ENCODE data around the gene LRRC4C.

The LRRC4C gene

DNA sequence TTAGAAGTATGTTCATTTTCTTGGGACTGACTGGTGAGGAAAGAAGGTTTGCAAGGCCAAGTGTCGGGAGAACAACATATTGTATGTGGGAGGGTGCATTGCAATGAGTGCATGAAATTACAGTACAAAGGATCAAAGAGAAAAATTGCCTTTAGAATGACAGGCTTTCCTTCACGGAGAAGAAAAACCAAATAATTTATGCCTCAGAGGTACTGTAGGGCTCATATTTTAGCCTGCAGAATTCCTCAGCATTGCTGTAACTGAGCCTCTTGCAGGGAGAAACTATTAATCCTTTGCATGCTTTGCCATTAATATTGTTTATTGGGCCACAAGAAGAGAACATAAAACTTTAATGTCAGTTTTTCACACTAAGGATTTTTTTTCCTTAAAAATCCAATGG is 60.1 kb downstream of the LRRC4C start:
- TF ChIP-seq GATA1 (IDR thresholded peaks at IDR 0.05; ENCODE audit: low read depth, low read length): no peak
- TF ChIP-seq POLR2A (IDR thresholded peaks at IDR 0.05; ENCODE audit: low read length): no peak
- no peak for DNase-seq

DNA sequence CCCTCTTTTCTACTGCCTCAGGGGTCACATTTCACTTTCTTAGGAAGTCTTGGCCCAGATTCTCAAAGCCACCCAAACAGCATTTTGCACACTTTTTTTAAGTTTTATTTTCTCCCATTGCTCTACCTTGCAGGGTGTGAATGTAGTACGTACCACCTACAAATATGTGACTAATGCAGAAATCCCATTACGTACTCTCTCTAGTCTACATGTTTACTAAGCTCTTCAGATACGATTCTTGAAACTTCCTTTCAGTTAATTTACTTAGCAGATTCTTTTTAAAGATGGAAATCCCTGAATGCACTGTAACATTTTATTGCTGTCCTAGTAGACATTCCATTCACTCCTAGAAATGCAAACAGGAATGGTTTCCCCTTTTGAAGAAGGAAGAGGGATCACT is 61.3 kb downstream of the LRRC4C start:
- no peak for TF ChIP-seq GATA1 (IDR thresholded peaks at IDR 0.05; ENCODE audit: low read depth, low read length)
- TF ChIP-seq POLR2A (IDR thresholded peaks at IDR 0.05; ENCODE audit: low read length): no peak
- no peak for DNase-seq

DNA sequence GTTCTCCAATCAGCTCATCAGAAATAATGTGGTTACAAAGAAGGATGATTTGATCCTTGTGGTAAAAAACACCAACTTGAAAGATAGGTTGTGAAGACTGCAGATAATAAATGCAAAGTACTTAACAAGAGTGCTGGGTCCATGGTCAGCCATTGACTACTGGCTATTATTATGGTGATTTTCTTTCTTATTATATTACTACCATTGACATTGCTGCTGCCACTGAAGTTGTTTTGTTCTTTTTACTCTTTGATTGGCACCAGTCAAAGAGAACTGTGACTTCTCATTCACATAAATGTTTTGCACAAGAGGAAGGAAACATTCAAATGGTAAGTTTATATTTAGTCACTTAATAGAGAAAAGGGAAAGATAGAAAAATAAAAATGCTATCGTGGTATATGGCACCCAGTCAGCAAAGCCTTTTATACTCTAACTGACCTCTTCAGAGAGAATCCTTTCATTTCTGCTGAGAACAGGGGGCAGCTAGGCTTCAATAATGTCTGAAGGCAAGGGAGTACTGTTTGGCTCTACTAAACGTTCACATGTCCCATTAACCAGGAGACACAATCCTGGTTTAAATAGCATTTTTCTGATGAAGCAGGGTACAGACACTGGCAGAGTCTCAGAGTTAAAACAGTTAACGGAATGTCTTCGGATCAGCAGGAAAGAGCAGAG is 64.8 kb downstream of the LRRC4C start:
- no peak for DNase-seq
- TF ChIP-seq GATA1 (IDR thresholded peaks at IDR 0.05; ENCODE audit: low read depth, low read length) (no peak), POLR2A (IDR thresholded peaks at IDR 0.05; ENCODE audit: low read length) (no peak)

DNA sequence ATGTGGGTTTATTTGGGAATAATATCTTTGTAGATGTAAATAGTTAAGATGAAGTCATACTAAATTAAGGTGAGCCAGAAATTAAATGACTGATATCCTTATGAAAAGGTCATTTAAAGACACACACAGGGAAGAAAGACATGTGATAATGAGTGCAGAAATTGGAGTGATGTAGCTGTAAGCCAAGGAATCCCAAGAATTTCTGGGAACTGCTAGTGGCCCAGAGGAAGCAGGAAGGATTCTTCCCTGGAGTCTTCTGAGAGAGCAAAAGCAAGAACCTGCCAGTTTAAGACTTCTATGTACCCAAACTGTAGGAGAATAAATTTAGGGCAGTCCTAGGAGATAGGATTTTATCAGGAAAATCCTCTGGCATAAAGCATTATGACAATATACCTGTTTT is 66.9 kb downstream of the LRRC4C start:
- DNase-seq: no peak
- TF ChIP-seq POLR2A (IDR thresholded peaks at IDR 0.05; ENCODE audit: low read length) (no peak), GATA1 (IDR thresholded peaks at IDR 0.05; ENCODE audit: low read depth, low read length) (no peak)

DNA sequence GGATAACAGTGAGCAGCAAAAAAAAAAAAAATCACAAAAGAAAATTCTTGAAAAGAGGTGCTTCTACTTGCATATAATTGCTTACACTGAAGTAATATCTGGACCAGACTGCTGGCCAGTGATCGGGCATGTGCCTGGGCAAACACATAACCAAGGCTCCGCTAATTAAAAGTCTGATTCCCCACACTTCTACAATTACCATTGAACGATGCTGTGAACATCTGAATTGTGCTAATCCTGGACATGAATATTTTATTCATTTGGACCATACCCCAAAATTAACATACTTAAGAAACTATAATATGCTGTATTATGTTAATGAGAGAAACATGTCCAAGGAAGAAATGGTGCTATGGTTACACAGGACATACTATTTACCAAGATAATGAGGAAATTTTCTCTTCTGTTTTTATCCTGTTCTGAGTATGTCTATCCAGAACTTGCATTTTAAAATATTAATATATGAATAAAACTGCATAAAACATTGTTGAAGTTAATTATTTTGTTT is 69.8 kb downstream of the LRRC4C start:
- no peak for DNase-seq
- TF ChIP-seq POLR2A (IDR thresholded peaks at IDR 0.05; ENCODE audit: low read length) (no peak), GATA1 (IDR thresholded peaks at IDR 0.05; ENCODE audit: low read depth, low read length) (no peak)

DNA sequence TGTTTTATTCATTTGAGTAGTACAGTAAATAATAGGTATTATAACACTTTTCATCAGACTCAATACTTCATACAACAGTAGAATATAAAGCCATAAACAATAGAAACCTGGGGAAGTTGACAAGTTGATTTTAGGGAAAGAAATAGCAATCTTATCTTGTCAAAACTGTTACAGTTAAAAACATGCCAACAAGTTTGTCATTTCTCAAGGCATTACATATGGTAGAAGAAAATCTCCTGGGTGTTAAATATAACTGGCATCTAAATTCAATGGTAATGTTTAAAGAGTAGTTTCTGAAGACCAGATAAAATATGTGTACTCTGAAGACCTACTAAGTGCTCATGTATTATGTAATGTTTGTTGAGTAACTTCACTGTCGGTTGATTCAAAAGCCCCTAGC is 75.1 kb downstream of the LRRC4C start:
- no peak for TF ChIP-seq POLR2A (IDR thresholded peaks at IDR 0.05; ENCODE audit: low read length)
- no peak for TF ChIP-seq GATA1 (IDR thresholded peaks at IDR 0.05; ENCODE audit: low read depth, low read length)
- DNase-seq: no peak

DNA sequence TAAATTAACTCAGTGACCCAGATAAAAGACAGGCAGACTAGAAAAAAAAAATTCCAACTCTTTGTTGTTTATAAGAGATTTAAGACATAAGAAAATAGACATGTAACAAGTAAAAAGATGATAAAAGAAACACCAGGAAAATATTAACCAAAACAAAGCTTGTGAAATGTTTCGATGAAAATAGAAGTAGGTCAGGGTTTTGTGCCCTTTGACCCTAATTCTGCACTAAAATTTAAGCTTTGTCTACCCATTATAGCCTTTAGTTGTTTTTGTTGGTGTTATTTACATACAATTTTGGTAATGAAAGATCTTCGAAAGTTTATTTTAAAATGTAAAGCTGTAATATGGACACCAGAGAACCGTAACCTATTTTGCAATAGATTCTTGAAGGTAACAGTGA is 75.7 kb downstream of the LRRC4C start:
- DNase-seq: no peak
- no peak for TF ChIP-seq POLR2A (IDR thresholded peaks at IDR 0.05; ENCODE audit: low read length)
- TF ChIP-seq GATA1 (IDR thresholded peaks at IDR 0.05; ENCODE audit: low read depth, low read length): no peak

DNA sequence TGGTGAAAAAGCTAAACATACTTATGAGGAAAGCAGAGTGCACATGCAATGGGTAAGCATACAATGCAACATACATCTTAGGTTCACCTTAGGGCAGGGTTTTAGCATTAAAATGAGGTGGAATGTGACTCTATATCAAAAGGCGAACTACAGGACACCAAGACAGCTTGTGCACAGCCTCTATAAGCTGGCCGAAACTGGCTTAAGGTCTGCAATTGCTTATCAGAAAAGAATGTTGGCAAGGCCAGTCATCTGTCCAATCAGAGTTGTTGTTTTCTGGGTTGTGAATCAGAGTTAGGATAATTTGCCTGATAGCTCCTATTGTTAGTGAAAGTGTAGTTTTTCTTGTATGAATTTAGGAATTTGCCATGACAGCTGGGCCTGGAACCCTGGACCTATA is 76.5 kb downstream of the LRRC4C start:
- TF ChIP-seq POLR2A (IDR thresholded peaks at IDR 0.05; ENCODE audit: low read length): no peak
- DNase-seq: no peak

DNA sequence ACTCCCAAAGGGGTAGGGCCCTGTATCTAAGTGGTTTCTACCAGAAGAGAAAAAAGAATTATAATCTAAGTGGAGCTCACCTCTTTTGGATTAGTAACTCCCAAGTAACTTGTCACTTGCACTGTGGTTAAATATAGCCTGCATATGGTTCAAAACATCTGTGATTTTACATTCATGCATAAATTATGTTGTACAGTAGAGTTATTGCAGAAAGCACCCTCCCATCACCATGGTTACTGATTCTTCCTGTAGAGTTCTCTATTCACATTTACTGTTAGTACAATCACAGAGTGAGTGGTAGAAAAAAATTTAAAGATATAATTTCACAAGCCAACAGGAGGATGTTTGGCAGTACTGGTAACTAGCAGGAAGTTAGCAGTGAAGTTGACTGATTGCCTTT is 80.4 kb downstream of the LRRC4C start:
- TF ChIP-seq POLR2A (IDR thresholded peaks at IDR 0.05; ENCODE audit: low read length) (no peak), GATA1 (IDR thresholded peaks at IDR 0.05; ENCODE audit: low read depth, low read length) (no peak)
- no peak for DNase-seq

DNA sequence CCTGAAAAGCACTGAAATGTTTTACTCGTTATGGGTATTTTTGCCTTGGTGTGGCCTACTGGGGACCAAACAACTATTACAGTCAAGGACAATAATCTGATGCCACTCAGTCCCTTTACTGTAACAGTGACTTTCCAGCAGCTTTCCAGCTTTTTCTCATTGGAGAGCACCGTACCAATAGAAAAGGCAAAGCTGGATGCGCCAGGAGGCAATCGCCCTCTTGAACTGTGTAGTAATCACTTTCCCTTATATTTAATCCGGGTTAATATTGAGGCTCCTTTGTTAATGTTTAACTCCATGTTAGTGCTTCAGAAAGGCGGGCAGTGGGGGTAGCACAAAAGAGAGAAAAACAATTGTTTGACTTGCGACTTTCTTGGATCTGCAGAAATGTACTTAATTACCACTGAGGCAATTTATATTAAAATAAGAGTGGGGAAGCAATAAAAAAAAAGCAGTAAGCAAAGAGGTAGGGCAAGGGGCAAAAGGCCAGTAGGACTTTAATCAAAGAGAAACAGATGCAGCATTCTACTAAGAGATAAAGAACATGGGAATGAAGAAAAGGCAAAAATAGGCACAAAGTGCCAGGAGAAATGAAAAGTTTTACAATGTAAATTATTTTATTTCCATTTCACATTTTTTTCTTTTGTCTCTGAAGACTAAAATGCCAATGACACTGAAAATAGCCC is 81.6 kb downstream of the LRRC4C start:
- DNase-seq: no peak
- TF ChIP-seq POLR2A (IDR thresholded peaks at IDR 0.05; ENCODE audit: low read length) (no peak), GATA1 (IDR thresholded peaks at IDR 0.05; ENCODE audit: low read depth, low read length) (no peak)

DNA sequence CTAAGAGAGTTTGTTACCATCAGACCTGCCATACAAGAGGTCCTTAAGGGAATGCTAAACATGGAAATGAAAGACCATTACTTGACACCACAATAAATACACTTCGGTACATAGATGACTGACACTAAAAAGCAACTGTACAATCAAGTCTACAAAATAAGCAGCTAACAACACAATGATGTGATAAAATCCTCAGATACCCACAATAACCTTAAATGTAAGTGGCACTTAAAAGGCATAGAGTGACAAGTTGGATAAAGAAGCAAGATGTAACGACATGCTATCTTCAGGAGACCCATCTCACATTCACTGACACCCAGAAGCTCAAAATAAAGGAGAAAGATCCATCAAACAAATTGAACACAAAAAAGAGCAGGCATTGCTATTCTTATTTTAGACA is 107.6 kb downstream of the LRRC4C start:
- no peak for DNase-seq
- TF ChIP-seq POLR2A (IDR thresholded peaks at IDR 0.05; ENCODE audit: low read length) (no peak), GATA1 (IDR thresholded peaks at IDR 0.05; ENCODE audit: low read depth, low read length) (no peak)

DNA sequence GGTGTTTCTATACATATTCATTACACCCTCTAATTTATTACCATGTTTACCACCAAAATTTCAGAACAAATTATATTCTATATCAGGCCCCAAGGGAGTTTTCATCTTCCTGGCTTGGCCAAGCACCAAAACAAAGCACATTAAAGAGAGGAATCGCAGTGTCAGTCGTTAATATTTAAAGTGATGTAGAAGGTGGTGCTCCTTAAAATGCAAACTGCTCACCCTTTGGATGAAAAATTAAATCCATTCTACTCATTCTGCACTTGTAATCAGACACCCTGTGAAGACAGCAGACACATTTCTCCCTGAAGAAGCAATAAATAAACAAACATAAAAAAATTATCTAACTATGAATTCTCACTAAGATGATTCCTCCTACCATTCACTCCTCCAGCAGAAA is 113.4 kb downstream of the LRRC4C start:
- DNase-seq: no peak
- TF ChIP-seq POLR2A (IDR thresholded peaks at IDR 0.05; ENCODE audit: low read length) (no peak), GATA1 (IDR thresholded peaks at IDR 0.05; ENCODE audit: low read depth, low read length) (no peak)

DNA sequence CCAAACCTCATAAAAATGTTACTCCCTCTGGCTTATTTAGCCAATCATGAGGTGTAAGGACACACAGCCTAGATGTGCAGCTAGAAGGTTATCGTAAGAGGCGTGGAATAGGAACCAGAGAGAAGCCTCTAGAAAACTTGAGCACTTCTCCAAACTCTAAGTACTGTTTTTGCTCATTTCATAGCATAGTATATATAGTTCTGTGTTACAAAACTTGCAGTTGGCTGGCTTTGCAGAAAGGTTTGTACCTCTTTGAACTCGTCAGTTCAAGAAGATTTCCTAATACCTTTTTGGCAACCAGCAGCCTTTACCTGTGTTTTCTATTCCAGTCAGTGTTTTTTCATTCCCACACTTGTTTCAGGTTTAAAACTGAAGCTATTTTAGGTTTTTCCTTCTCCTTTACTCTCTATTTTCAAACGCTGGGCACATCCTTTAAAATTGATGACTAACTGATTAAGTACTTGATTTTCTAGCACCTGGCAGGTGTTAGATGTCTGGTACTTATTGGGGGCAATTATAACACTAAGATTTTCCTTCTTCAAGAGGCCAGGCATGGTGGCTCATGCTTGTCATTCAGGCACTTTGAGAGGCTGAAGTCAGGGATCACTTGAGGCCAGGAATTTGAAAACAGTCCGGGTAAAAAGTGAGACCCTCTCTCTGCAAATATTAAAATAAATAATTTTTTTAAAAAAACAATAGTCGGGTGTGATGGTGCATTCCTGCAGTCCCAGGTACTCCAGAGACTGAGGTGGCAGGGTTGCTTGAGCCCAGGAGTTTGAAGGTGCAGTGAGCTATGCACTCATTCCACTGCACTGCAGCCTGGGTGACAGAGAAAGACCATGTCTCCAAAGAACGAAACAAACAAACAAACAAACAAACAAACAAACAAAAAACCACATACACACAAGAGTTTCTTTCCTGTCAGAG is 125.2 kb downstream of the LRRC4C start:
- DNase-seq: no peak
- TF ChIP-seq POLR2A (IDR thresholded peaks at IDR 0.05; ENCODE audit: low read length) (no peak), GATA1 (IDR thresholded peaks at IDR 0.05; ENCODE audit: low read depth, low read length) (no peak)

DNA sequence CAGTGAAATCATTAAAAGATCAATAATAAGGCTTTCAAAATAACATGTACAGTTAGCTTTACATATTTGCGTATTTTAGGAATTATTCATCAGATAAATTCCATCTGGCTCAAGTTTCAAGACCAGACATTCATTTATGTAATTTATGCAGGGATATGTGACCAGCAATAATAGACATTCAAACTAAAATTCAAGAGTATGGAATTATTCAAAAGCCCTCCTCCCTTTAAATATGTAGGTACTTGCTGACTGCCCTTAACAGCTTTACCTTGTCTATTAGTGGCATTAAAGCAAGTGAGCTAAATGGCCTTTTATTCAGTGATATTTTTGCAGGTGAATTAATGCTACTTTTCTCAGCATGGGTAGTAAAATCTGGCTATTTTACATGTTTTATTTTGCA is 126.1 kb downstream of the LRRC4C start:
- TF ChIP-seq POLR2A (IDR thresholded peaks at IDR 0.05; ENCODE audit: low read length) (no peak), GATA1 (IDR thresholded peaks at IDR 0.05; ENCODE audit: low read depth, low read length) (no peak)
- no peak for DNase-seq
